MM.1S (cell line): Measurements from ENCODE around the gene TMEM134.
A peak's percentile ranks its signal among the peaks of the same experiment; 100 is the strongest.

Source experiments
- DNase-seq: peaks from one replicate; pipeline ENCODE4 v3.0.0-alpha.2; 2015
- H2AFZ ChIP-seq: fragments of 300-600 bp; sonication (generic); 2 replicates; pipeline ENCODE4 v1.6.0; 2016; ENCODE audit warnings: antibody characterized with exemption, low read length
- H3F3A ChIP-seq: fragments of 300-600 bp; sonication (generic); 2 replicates; pipeline ENCODE4 v1.6.1; 2016; ENCODE audit warnings: mild to moderate bottlenecking, antibody characterized with exemption, low read length, moderate library complexity, mixed read lengths; ENCODE audit not compliant: insufficient read depth
- H3K27ac ChIP-seq: fragments of 300-600 bp; sonication (generic); 2 replicates; pipeline ENCODE4 v1.5.1; 2016; ENCODE audit warnings: mild to moderate bottlenecking, low read length
- H3K27me3 ChIP-seq: fragments of 300-600 bp; sonication (generic); replicated peaks from 2 replicates; pipeline ENCODE4 v1.6.0; 2016; ENCODE audit warnings: low read length; ENCODE audit not compliant: insufficient read depth
- H3K36me3 ChIP-seq: fragments of 300-600 bp; sonication (generic); replicated peaks from 2 replicates; pipeline ENCODE4 v1.6.1; 2016; ENCODE audit warnings: mild to moderate bottlenecking, low read length, mixed read lengths; ENCODE audit not compliant: insufficient read depth
- H3K4me1 ChIP-seq: fragments of 300-600 bp; sonication (generic); 2 replicates; pipeline ENCODE4 v1.6.1; 2016; ENCODE audit warnings: low read length, mixed read lengths
- H3K4me2 ChIP-seq: fragments of 300-600 bp; sonication (generic); 2 replicates; pipeline ENCODE4 v1.6.0; 2016; ENCODE audit warnings: low read depth, low read length
- H3K4me3 ChIP-seq: fragments of 300-600 bp; sonication (generic); 2 replicates; pipeline ENCODE4 v1.5.1; 2016; ENCODE audit warnings: low read length, mixed read lengths
- H3K79me2 ChIP-seq: fragments of 300-600 bp; sonication (generic); 2 replicates; pipeline ENCODE4 v1.6.1; 2016; ENCODE audit warnings: mixed run types, low read length, mixed read lengths
- H3K9ac ChIP-seq: fragments of 300-600 bp; sonication (generic); 2 replicates; pipeline ENCODE4 v1.6.1; 2016; ENCODE audit warnings: low read length, mixed read lengths
- H3K9me2 ChIP-seq: fragments of 300-600 bp; sonication (generic); replicated peaks from 2 replicates; pipeline ENCODE4 v1.6.1; 2016; ENCODE audit warnings: mild to moderate bottlenecking, low read length, mixed read lengths; ENCODE audit not compliant: insufficient read depth
- H3K9me3 ChIP-seq: fragments of 300-600 bp; sonication (generic); replicated peaks from 2 replicates; pipeline ENCODE4 v1.6.1; 2016; ENCODE audit warnings: mild to moderate bottlenecking, low read length, mixed read lengths; ENCODE audit not compliant: insufficient read depth
- H4K20me1 ChIP-seq: fragments of 300-600 bp; sonication (generic); 2 replicates; pipeline ENCODE4 v1.6.1; 2016; ENCODE audit warnings: mild to moderate bottlenecking, low read length, moderate library complexity, mixed read lengths; ENCODE audit not compliant: insufficient read depth
- CTCF ChIP-seq: fragments of 300-600 bp; sonication (generic); IDR thresholded peaks from 2 replicates; pipeline ENCODE4 v1.5.1; 2016; ENCODE audit warnings: antibody characterized with exemption, low read length, mixed read lengths
- EZH2 ChIP-seq: fragments of 300-600 bp; sonication (generic); optimal IDR thresholded peaks from 2 replicates; pipeline ENCODE3; 2017; ENCODE audit warnings: low read depth, mild to moderate bottlenecking, antibody characterized with exemption, low read length, mixed read lengths
- EZH2phosphoT487 ChIP-seq: fragments of 300-600 bp; sonication (generic); IDR thresholded peaks from 2 replicates; pipeline ENCODE4 v1.6.1; 2018; ENCODE audit warnings: antibody characterized with exemption, low read length

The TMEM134 gene

GRCh38 chr11:67431346-67432249 is 37.5 kb downstream of the TMEM134 start:
- Histone ChIP-seq H3K27me3 (no peaks in the 10 kb centered on the region), H3K4me2 (no peak overlapping the region), H2AFZ (no peak overlapping the region), H3K9me2 (no peaks in the 10 kb centered on the region), H3K9ac (no peak overlapping the region), H3F3A (peaks cover 4% of the 10 kb centered on the region; the same call in 1 of the 2 replicates), H3K9me3 (no peaks in the 10 kb centered on the region), H3K4me3 (no peak overlapping the region), H3K4me1 (peaks cover 4% of the 10 kb centered on the region), H4K20me1 (no peaks in the 10 kb centered on the region), H3K27ac (no peak overlapping the region), H3K36me3 (no peaks in the 10 kb centered on the region; the same call in 1 of the 2 replicates), H3K79me2 (peaks cover 33% of the 10 kb centered on the region)
- no peak for TF ChIP-seq CTCF
- no peak for TF ChIP-seq EZH2
- no peak for TF ChIP-seq EZH2phosphoT487
- no peak for DNase-seq

- peaks cover 4% of the 10 kb centered on the region; the same call in 1 of the 2 replicates for H3F3A ChIP-seq
- no peak overlapping the region for H2AFZ ChIP-seq
- no peaks in the 10 kb centered on the region for H3K27me3 ChIP-seq
- H3K79me2 ChIP-seq: peaks cover 33% of the 10 kb centered on the region
- H3K27ac ChIP-seq: no peak overlapping the region
- H3K9me2 ChIP-seq: no peaks in the 10 kb centered on the region
- TF ChIP-seq EZH2phosphoT487: no peak
- no peak for TF ChIP-seq CTCF
- TF ChIP-seq EZH2: no peak
- H3K4me1 ChIP-seq: peaks cover 4% of the 10 kb centered on the region
- H3K9me3 ChIP-seq: no peaks in the 10 kb centered on the region
- H3K36me3 ChIP-seq: no peaks in the 10 kb centered on the region; the same call in 1 of the 2 replicates
- no peaks in the 10 kb centered on the region for H4K20me1 ChIP-seq
- H3K4me3 ChIP-seq: no peak overlapping the region
- H3K4me2 ChIP-seq: peak overlapping the region; percentile 74; the same call in 1 of the 2 replicates
- DNase-seq: no peak
- H3K9ac ChIP-seq: 0 out of 2 replicates have a peak overlapping the region, but pooled peaks have one; percentile 90
These were observed 39.3 kb downstream of the TMEM134 start for GRCh38 chr11:67429722-67430121.

- no peak for TF ChIP-seq EZH2
- H3K27me3 ChIP-seq: no peaks in the 10 kb centered on the region
- DNase-seq: no peak
- peaks cover 4% of the 10 kb centered on the region; the same call in 1 of the 2 replicates for H3F3A ChIP-seq
- no peaks in the 10 kb centered on the region for H3K9me3 ChIP-seq
- peak overlapping the region; percentile 21; the same call in 1 of the 2 replicates for H2AFZ ChIP-seq
- H3K4me1 ChIP-seq: peaks cover 4% of the 10 kb centered on the region
- peaks cover 33% of the 10 kb centered on the region for H3K79me2 ChIP-seq
- peak overlapping the region; percentile 74 for H3K4me2 ChIP-seq
- no peaks in the 10 kb centered on the region; the same call in 1 of the 2 replicates for H3K36me3 ChIP-seq
- peak overlapping the region; percentile 90 for H3K9ac ChIP-seq
- H3K9me2 ChIP-seq: no peaks in the 10 kb centered on the region
- H3K4me3 ChIP-seq: peak overlapping the region; percentile 98
- H3K27ac ChIP-seq: peak overlapping the region; percentile 26; the same call in 1 of the 2 replicates
- H4K20me1 ChIP-seq: no peaks in the 10 kb centered on the region
These were observed 39.9 kb downstream of the TMEM134 start for GRCh38 chr11:67429038-67429668.
